ENCODE measurements around the gene CLDN20. TPM values are rescaled to one million over a fixed set of nuclear protein-coding genes. Genes with fewer than 3 reads are reported as not detected.

CLDN20 gene
- total and polyA plus RNA-seq, 10 of the 15 experiments (the other 5 are each of a cell fraction or from before 2014, with no cell fraction given) = 0.13 to 0.23 TPM; not detected in 8

DNA sequence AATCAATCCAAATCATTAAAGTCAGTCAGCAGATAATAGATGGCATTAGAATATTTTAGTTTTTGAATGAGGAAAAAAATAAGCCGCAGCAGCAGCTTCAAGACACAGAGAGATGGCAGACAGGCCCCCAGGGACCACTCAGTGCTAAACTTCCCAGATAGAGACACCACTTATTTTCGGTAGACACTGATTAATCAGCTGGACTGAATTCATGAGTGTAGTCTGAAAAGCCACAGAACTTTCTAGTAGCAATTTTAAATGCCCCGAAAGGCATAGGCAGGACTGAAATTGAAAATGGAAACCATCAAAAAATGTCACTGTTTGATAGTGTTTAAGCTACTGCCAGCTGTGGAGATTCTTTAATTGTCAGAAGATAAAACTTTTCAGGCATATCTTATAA lies 3.1 kb upstream of the CLDN20 start (continued):
- TF ChIP-seq EZH2 (IDR thresholded peaks at IDR 0.05; ENCODE audit: borderline replicate concordance, control insufficient read depth, low read depth, low read length) (no peak), SRF (IDR thresholded peaks at IDR 0.05; ENCODE audit: low read depth in 2 of 2, low read length in 2 of 2) (no peak), NR2C2 (IDR thresholded peaks at IDR 0.05; ENCODE audit: borderline replicate concordance, control insufficient read depth, insufficient read length, low read depth) (no peak), CBFB (IDR thresholded peaks at IDR 0.05; ENCODE audit: low read depth) (no peak), ZNF24 (IDR thresholded peaks at IDR 0.05) (0 out of 2 replicates have a peak, but pooled peaks have one; percentile 16), JUND (IDR thresholded peaks at IDR 0.05; ENCODE audit: low read depth, low read length) (no peak), CREM (IDR thresholded peaks at IDR 0.05; ENCODE audit: low read depth) (no peak), KLF5 (IDR thresholded peaks at IDR 0.05; ENCODE audit: partially characterized antibody) (no peak), MTA3 (IDR thresholded peaks at IDR 0.05; ENCODE audit: borderline replicate concordance, low read length) (no peak), TBL1XR1 (IDR thresholded peaks at IDR 0.05; ENCODE audit: low read depth, low read length) (no peak)

DNA sequence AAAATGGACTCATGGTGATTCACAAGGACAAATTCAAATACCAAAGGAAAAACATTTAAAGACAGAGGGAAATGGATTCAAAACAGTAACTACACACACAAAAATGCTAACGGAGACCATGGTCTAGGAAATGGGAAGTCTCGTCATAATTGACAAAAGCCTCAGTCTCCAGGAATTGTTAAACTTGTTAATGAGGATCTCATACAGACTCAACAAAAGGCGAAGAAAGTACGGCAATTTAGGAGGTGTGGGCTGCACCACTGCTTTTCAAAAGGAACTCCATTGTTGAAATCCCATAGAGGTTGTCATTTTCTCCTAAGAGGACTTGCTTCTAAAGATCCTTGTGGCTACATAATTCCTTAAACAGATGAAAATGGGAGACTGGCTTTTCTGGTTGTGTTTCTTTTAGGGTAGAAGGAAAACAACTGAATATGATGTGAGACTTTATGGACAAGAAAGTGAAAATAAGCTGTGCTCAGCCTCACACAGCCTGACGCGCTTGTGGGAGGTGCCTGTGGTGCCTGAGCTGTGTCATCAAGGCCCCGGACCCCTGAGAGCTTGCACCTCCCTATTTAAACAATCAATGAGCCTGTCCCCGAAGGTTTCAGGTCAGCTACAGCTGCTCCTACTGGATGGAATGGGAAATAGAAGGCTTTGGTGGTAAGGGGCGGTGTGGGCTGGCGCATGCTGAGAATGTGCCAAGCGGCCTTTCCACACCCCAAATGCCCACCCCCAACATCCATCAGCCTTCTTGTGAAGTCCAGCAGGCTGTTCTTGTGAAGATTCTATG lies 2.5 kb upstream of the CLDN20 start:
- no peak overlapping the region for H3K27ac ChIP-seq (ENCODE audit: control insufficient read depth, insufficient read depth)
- H4K20me1 ChIP-seq (ENCODE audit: control insufficient read depth, insufficient read depth) = no peaks in the 10 kb centered on the region
- H3K9ac ChIP-seq (ENCODE audit: control insufficient read depth, insufficient read depth, low read length) = no peak overlapping the region
- intact Hi-C loops (cut with micrococcal nuclease; ENCODE audit: unreplicated experiment) (no loop called here), in situ Hi-C loops (cut with MboI) (no loop called here)
- no peaks in the 10 kb centered on the region for H3K27me3 ChIP-seq (replicated peaks in 1 of 2; ENCODE audit: control insufficient read depth in 2 of 2, insufficient read depth in 2 of 2, low read length in 1 of 2)
- no TSS peak for BruUV-seq (replicated peaks)
- H3K4me2 ChIP-seq (ENCODE audit: control insufficient read depth, insufficient read depth) = peak overlapping the region; percentile 14; the same call in 1 of the 2 replicates
- H3K79me2 ChIP-seq (ENCODE audit: control insufficient read depth, insufficient read depth, low read length) = no peaks in the 10 kb centered on the region
- POLR2A ChIA-PET = interaction anchor here (0.7 to 1.1 kb wide), 2 partner anchors 8 to 90 kb away, joined by 3 read pairs; no protein-coding TSS in a partner anchor
- RAD21 ChIA-PET (ENCODE audit: unreplicated experiment) = interaction anchor here (0.5 to 2.3 kb wide), 4 partner anchors 13 to 1018 kb away, joined by 3 to 5 read pairs (median 3); no protein-coding TSS in a partner anchor
- ATAC-seq (peak; percentile 77), DNase-seq (ENCODE audit: low read depth, low spot score) (no peak), FAIRE-seq (peak; percentile 18)
- H3K36me3 ChIP-seq (ENCODE audit: control insufficient read depth in 2 of 2, insufficient read depth in 2 of 2, low read length in 1 of 2) = peaks cover 8 to 21% of the 10 kb centered on the region in 2 experiments; a peak in 3 of 4 replicates
- H3K4me1 ChIP-seq (ENCODE audit: control insufficient read depth, insufficient read depth, low read length) = peaks cover 17% of the 10 kb centered on the region
- no peaks in the 10 kb centered on the region for H3K9me3 ChIP-seq (replicated peaks; ENCODE audit: control insufficient read depth, insufficient read depth, low read length)
- H3K4me3 ChIP-seq = no peak overlapping the region
- WGBS (ENCODE audit: insufficient coverage, insufficient replicate concordance, low lambda C conversion rate, missing lambda C conversion rate) = 89% methylated on average over 11 of the region's 11 CpGs
- SMC1A ChIA-PET (ENCODE audit: uncharacterized antibody, unreplicated experiment) = interaction anchor here (0.6 to 3.6 kb wide), 8 partner anchors 9 to 392 kb away, joined by 3 to 15 read pairs (median 6); no protein-coding TSS in a partner anchor
- H2AFZ ChIP-seq (ENCODE audit: control insufficient read depth, low read depth, low read length) = no peak overlapping the region
- CTCF ChIA-PET = interaction anchor here (1.0 to 1.5 kb wide), 6 partner anchors 9 to 86 kb away, joined by 3 to 7 read pairs (median 4); no protein-coding TSS in a partner anchor
- TF ChIP-seq, protein P1, sequence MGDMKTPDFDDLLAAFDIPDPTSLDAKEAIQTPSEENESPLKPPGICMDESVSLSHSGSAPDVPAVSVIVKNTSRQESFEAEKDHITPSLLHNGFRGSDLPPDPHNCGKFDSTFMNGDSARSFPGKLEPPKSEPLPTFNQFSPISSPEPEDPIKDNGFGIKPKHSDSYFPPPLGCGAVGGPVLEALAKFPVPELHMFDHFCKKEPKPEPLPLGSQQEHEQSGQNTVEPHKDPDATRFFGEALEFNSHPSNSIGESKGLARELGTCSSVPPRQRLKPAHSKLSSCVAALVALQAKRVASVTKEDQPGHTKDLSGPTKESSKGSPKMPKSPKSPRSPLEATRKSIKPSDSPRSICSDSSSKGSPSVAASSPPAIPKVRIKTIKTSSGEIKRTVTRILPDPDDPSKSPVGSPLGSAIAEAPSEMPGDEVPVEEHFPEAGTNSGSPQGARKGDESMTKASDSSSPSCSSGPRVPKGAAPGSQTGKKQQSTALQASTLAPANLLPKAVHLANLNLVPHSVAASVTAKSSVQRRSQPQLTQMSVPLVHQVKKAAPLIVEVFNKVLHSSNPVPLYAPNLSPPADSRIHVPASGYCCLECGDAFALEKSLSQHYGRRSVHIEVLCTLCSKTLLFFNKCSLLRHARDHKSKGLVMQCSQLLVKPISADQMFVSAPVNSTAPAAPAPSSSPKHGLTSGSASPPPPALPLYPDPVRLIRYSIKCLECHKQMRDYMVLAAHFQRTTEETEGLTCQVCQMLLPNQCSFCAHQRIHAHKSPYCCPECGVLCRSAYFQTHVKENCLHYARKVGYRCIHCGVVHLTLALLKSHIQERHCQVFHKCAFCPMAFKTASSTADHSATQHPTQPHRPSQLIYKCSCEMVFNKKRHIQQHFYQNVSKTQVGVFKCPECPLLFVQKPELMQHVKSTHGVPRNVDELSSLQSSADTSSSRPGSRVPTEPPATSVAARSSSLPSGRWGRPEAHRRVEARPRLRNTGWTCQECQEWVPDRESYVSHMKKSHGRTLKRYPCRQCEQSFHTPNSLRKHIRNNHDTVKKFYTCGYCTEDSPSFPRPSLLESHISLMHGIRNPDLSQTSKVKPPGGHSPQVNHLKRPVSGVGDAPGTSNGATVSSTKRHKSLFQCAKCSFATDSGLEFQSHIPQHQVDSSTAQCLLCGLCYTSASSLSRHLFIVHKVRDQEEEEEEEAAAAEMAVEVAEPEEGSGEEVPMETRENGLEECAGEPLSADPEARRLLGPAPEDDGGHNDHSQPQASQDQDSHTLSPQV (IDR thresholded peaks at IDR 0.05) = no peak
- TF ChIP-seq EZH2 (IDR thresholded peaks at IDR 0.05; ENCODE audit: borderline replicate concordance, control insufficient read depth, low read depth, low read length) (no peak), SMAD5 (IDR thresholded peaks at IDR 0.05; ENCODE audit: low read depth) (no peak), DPF2 (IDR thresholded peaks at IDR 0.05) (no peak), HSF1 (IDR thresholded peaks at IDR 0.05; ENCODE audit: low read depth, low read length) (no peak), TARDBP (IDR thresholded peaks at IDR 0.05; ENCODE audit: borderline replicate concordance) (no peak)

Data from GM12878 (cell line).